Sigmoid colon (tissue), 7 donors: ENCODE measurements around the gene HES5. TPM values are rescaled to one million over a fixed set of nuclear protein-coding genes. Genes with fewer than 3 reads are reported as not detected.

Experiments
- DNase-seq: peaks from one replicate; pipeline ENCODE4 v3.0.0-alpha.2; 2019
- H3K27ac ChIP-seq, 4 donors: fragments of 200-600 bp; sonication (generic); one replicate each; pipeline ENCODE4 v1.5.1; 2016 to 2019; ENCODE audit warnings: mild to moderate bottlenecking in 1 of 4
- H3K27me3 ChIP-seq, 3 donors: fragments of 200-600 bp; sonication (generic); one replicate each; pipeline ENCODE4 v1.5.1; 2019; ENCODE audit warnings: mild to moderate bottlenecking in 1 of 3
- H3K36me3 ChIP-seq, 4 donors: fragments of 200-600 bp; sonication (generic); one replicate each; pipeline ENCODE4 v1.5.1; 2016 to 2019
- H3K4me1 ChIP-seq, 4 donors: fragments of 200-600 bp; sonication (generic); one replicate each; pipeline ENCODE4 v1.5.1; 2017 to 2019
- H3K4me3 ChIP-seq, 4 donors: fragments of 200-600 bp; sonication (generic); one replicate each; pipeline ENCODE4 v1.5.1; 2017 to 2019; ENCODE audit warnings: mild to moderate bottlenecking in 2 of 4, moderate library complexity in 1 of 4
- H3K9me3 ChIP-seq, 4 donors: fragments of 200-600 bp in 3 of 4; sonication (generic) in 3 of 4; one replicate each; pipeline versions ENCODE4 v1.5.1 to v1.6.1; 2013 to 2019
- CTCF ChIP-seq, 4 experiments: fragments of 450-650 bp in 3 of 4; fragments of 200-600 bp in 1 of 4; IDR thresholded peaks; one replicate each; pipeline ENCODE4 v1.5.1; 2016 to 2019; ENCODE audit warnings: antibody characterized with exemption in 4 of 4, mild to moderate bottlenecking in 3 of 4, moderate library complexity in 2 of 4
- EP300 ChIP-seq, 4 donors: sonication (generic); formaldehyde crosslinking; IDR thresholded peaks; one replicate each; pipeline ENCODE4 v1.6.1; 2017; ENCODE audit warnings: antibody characterized with exemption in 4 of 4
- POLR2A ChIP-seq, 2 donors: fragments of 450-650 bp; IDR thresholded peaks; one replicate each; pipeline ENCODE4 v1.6.1; 2016; ENCODE audit warnings: antibody characterized with exemption in 2 of 2, mild to moderate bottlenecking in 2 of 2, moderate library complexity in 2 of 2
- POLR2AphosphoS5 ChIP-seq, 4 donors: sonication (generic); formaldehyde crosslinking; IDR thresholded peaks; one replicate each; pipeline ENCODE4 v1.6.1; 2017; ENCODE audit warnings: antibody characterized with exemption in 4 of 4
- WGBS, 2 donors: extraction: QIAGEN DNeasy Blood & Tissue Kit; methylation state at CpG; one replicate each; pipeline ENCODE4 v1.1.7; 2013; 5-methylcytosine and 5-hydroxymethylcytosine counted together
- intact Hi-C: fragments of 100-400 bp; cut with DNase I; formaldehyde crosslinking; loops from one replicate; pipeline ENCODE4 v1.15.1; 2023
- polyA plus RNA-seq, 3 donors: library from polyadenylated mRNA; stranded (reverse); fragments of 200-250 nt; gene quantifications; one replicate each; pipeline ENCODE4 v1.2.3, GENCODE V29; 2013
- total RNA-seq, 4 donors: library from RNA; depleted of rRNA; stranded (reverse); fragments of >200 nt; gene quantifications; one replicate each; pipeline ENCODE4 v1.1.0, GENCODE V29; 2016
- donor health status: healthy with polysubstance abuse.
- donor health status: Bipolar disorder and iron deficiency.
- donor health status: healthy.

HES5 gene
- total and polyA plus RNA-seq, 7 donors: 0.36 to 1.2 (median 0.61) TPM; not detected in 4

GRCh38 chr1:2530513-2531361 lies 674 bp upstream of the HES5 start:
- TF ChIP-seq CTCF (IDR thresholded peaks at IDR 0.05): no peak
- no peak for TF ChIP-seq POLR2AphosphoS5 (IDR thresholded peaks at IDR 0.05)
- no peak for TF ChIP-seq EP300 (IDR thresholded peaks at IDR 0.05)
- TF ChIP-seq POLR2A (IDR thresholded peaks at IDR 0.05): no peak
- no peaks in the 10 kb centered on the region for H3K9me3 ChIP-seq
- H3K4me3 ChIP-seq: peak overlapping the region in 3 of 4 donors; percentile 26 to 29 (median 28)
- H3K4me1 ChIP-seq: peaks cover 0 to 40% (median 38%) of the 10 kb centered on the region in 4 donors
- 5 to 12% methylated on average over 30 of the region's 30 CpGs for WGBS, 2 donors
- H3K27me3 ChIP-seq: peaks cover 46 to 81% (median 74%) of the 10 kb centered on the region in 3 donors
- intact Hi-C loops: no loop called here
- H3K36me3 ChIP-seq: no peaks in the 10 kb centered on the region
- no peak for DNase-seq
- no peak overlapping the region for H3K27ac ChIP-seq

GRCh38 chr1:2528966-2529783 lies 888 bp downstream of the HES5 start:
- TF ChIP-seq CTCF (IDR thresholded peaks at IDR 0.05) (no peak), POLR2AphosphoS5 (IDR thresholded peaks at IDR 0.05) (no peak), POLR2A (IDR thresholded peaks at IDR 0.05) (no peak), EP300 (IDR thresholded peaks at IDR 0.05) (no peak)
- Histone ChIP-seq H3K4me1 (peaks cover 0 to 55% (median 53%) of the 10 kb centered on the region in 4 donors), H3K9me3 (no peaks in the 10 kb centered on the region), H3K27me3 (peaks cover 35 to 65% (median 58%) of the 10 kb centered on the region in 3 donors), H3K36me3 (no peaks in the 10 kb centered on the region), H3K27ac (no peak overlapping the region), H3K4me3 (peak overlapping the region in 3 of 4 donors; percentile 26 to 29 (median 28))
- intact Hi-C loops: loop anchor here (5.0 to 10.0 kb wide), 2 partner anchors 116 to 327 kb away; no protein-coding TSS in a partner anchor
- 2 to 3% methylated on average over 84 of the region's 84 CpGs for WGBS, 2 donors
- DNase-seq: no peak

GRCh38 chr1:2528611-2528965 lies 1.5 kb downstream of the HES5 start:
- no peak for DNase-seq
- Histone ChIP-seq H3K9me3 (no peaks in the 10 kb centered on the region), H3K27me3 (peaks cover 35 to 59% (median 53%) of the 10 kb centered on the region in 3 donors), H3K27ac (no peak overlapping the region), H3K36me3 (no peaks in the 10 kb centered on the region), H3K4me3 (no peak overlapping the region), H3K4me1 (peaks cover 0 to 61% (median 59%) of the 10 kb centered on the region in 4 donors)
- TF ChIP-seq POLR2A (IDR thresholded peaks at IDR 0.05): no peak
- TF ChIP-seq CTCF (IDR thresholded peaks at IDR 0.05): no peak
- no peak for TF ChIP-seq POLR2AphosphoS5 (IDR thresholded peaks at IDR 0.05)
- TF ChIP-seq EP300 (IDR thresholded peaks at IDR 0.05): no peak
- intact Hi-C loops: loop anchor here (5.0 to 10.0 kb wide), 2 partner anchors 116 to 326 kb away; no protein-coding TSS in a partner anchor
- WGBS, 2 donors: 21 to 67% methylated on average over 10 of the region's 10 CpGs

- WGBS, 2 donors: 50 to 77% methylated on average over 12 of the region's 12 CpGs
- Histone ChIP-seq H3K9me3 (no peaks in the 10 kb centered on the region), H3K4me3 (no peak overlapping the region), H3K36me3 (no peaks in the 10 kb centered on the region), H3K4me1 (peaks cover 0 to 67% (median 64%) of the 10 kb centered on the region in 4 donors), H3K27me3 (peaks cover 35 to 53% (median 48%) of the 10 kb centered on the region in 3 donors), H3K27ac (no peak overlapping the region)
- intact Hi-C loops: loop anchor here (5.0 to 10.0 kb wide), 2 partner anchors 117 to 326 kb away; no protein-coding TSS in a partner anchor
- TF ChIP-seq POLR2A (IDR thresholded peaks at IDR 0.05) (no peak), POLR2AphosphoS5 (IDR thresholded peaks at IDR 0.05) (no peak), EP300 (IDR thresholded peaks at IDR 0.05) (no peak), CTCF (IDR thresholded peaks at IDR 0.05) (no peak)
- DNase-seq: no peak
Measured at GRCh38 chr1:2528016-2528415, 2.0 kb downstream of the HES5 start.
